Measurements from ENCODE around the gene NUTM2A.
"Not testable (repeated sequence)": the region's sequence is repeated elsewhere in the genome, so short reads cannot be mapped to it uniquely, and the experiment has no call there.

The NUTM2A gene

DNA sequence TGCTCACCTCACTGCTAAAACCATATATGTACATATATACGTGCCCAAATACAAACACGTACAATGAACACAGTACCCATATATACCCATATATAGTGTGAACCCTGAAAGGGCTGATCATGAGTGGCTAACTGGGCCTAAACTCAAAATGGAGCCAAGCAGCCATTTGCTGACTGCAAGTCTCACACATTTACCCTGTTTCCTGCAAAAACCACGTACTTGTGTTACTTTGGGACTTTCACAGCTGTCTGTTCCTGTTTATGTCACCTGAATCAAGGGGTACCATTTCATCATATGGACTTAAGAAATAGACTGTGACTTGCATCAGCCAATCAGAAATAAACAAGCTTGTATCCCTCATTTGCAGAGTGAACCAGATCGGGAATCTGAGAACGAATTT is 5.9 kb upstream of the NUTM2A start:
- DNase-seq, H3K4me1 Mint-ChIP-seq, H3K9me3 Mint-ChIP-seq, H3K36me3 Mint-ChIP-seq, H3K27ac Mint-ChIP-seq, H3K4me3 Mint-ChIP-seq, H3K27me3 Mint-ChIP-seq, CTCF ChIA-PET: not testable (repeated sequence)

DNA sequence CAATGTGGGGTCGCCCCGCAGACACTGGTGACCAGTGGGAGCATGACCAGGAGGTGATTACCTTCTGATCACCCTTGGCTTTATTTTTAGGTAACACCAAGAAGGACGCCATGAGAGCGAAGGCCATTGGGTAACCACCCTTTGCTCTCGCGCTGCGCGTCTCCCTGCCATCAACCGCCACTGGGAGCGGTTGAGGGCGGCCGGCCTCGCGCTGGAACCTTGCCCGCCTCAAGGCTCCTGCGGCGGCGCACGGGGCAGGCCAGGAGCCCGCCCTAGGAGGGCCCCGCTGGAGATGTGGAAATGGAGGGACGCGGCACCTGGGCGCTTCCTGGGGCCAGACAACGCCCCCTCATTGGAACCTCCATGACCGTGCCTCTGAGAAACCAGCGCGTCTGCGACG is 2.5 kb upstream of the NUTM2A start:
- H3K4me1 Mint-ChIP-seq, H3K4me3 Mint-ChIP-seq, H3K27ac Mint-ChIP-seq, H3K36me3 Mint-ChIP-seq, H3K27me3 Mint-ChIP-seq, CTCF ChIA-PET, H3K9me3 Mint-ChIP-seq, DNase-seq: not testable (repeated sequence)

DNA sequence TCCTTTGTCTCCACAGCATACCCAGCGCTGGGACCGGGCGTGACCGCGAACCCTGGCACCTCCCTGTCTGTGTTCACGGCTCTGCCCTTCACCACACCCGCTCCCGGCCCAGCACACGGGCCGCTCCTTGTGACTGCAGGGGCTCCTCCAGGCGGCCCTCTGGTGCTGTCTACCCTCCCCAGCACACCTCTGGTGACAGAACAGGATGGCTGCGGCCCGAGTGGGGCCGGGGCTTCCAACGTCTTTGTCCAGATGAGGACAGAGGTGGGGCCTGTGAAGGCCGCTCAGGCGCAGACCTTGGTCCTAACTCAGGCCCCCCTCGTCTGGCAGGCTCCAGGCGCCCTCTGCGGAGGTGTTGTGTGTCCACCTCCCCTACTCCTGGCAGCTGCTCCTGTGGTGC is 3.0 kb downstream of the NUTM2A start:
- DNase-seq, H3K27me3 Mint-ChIP-seq, H3K4me3 Mint-ChIP-seq, H3K36me3 Mint-ChIP-seq, CTCF ChIA-PET, H3K4me1 Mint-ChIP-seq, H3K9me3 Mint-ChIP-seq, H3K27ac Mint-ChIP-seq: not testable (repeated sequence)

DNA sequence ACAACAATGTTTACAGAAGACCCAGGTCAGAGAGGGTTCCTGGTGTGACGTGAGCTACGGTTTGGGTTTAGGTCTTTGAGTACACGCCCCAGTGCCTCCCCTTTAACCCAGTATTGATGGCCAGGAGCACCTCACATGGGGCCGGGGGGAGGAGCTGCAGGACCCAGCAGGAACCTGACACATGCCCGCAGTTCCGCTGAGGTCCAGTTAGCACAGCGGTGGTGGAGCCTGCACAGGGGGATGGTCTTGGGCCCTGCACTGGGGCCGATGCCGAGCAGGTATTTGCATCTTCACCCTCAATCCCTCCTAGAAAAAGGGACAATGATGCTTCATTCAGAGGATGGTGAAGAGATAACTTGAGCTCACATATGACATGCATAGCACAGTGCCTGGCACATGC is 4.0 kb downstream of the NUTM2A start:
- H3K4me3 Mint-ChIP-seq, DNase-seq, CTCF ChIA-PET, H3K4me1 Mint-ChIP-seq, H3K36me3 Mint-ChIP-seq, H3K27me3 Mint-ChIP-seq, H3K27ac Mint-ChIP-seq, H3K9me3 Mint-ChIP-seq: not testable (repeated sequence)

DNA sequence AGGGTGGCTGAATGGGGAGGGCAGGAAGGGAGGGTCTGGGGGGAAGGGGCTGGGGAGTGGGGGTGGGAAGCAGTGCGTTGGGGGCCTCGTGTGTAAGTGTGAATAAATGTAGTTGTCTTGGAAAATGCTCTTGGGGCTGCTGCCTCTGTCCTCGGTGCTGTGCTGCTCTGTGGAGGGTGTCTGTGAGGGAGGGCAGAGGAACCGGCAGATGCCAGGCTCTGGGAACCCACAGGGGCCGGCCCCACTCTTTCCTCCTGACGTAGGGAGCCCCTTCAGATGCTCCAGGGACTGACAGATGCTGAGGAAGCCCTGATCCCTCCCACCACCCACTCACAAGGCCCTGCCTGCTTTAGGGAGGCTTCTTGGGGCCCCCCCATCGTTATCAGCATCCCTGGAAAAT is 9.6 kb downstream of the NUTM2A start:
- not testable (repeated sequence) for H3K9me3 Mint-ChIP-seq

DNA sequence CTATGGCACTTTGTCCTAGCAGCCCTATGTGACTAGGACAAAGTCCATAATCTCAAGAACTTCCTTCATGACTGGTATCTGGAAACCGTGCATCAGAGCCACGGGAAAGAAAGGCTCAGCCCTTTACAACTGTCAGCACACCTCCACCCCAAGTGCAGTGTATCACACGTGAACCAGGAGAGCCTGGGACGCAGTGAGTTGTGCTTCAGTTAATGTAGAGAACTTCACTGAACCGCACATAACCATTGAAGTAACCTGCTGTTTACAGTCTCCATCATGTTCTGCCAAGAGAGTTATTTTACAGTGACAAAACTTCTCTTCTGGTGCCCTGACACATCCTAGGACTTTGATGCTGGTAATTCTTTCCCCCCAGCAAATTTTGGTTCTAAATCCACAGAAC is 12.0 kb downstream of the NUTM2A start:
- H3K9me3 Mint-ChIP-seq, H3K4me3 Mint-ChIP-seq, H3K4me1 Mint-ChIP-seq, CTCF ChIA-PET, H3K27ac Mint-ChIP-seq, DNase-seq, H3K36me3 Mint-ChIP-seq, H3K27me3 Mint-ChIP-seq: not testable (repeated sequence)

More for the DNA sequence above, 9.6 kb downstream of the NUTM2A start:
- CTCF ChIA-PET, H3K27ac Mint-ChIP-seq, H3K27me3 Mint-ChIP-seq, DNase-seq, H3K4me1 Mint-ChIP-seq, H3K36me3 Mint-ChIP-seq, H3K4me3 Mint-ChIP-seq: not testable (repeated sequence)

DNA sequence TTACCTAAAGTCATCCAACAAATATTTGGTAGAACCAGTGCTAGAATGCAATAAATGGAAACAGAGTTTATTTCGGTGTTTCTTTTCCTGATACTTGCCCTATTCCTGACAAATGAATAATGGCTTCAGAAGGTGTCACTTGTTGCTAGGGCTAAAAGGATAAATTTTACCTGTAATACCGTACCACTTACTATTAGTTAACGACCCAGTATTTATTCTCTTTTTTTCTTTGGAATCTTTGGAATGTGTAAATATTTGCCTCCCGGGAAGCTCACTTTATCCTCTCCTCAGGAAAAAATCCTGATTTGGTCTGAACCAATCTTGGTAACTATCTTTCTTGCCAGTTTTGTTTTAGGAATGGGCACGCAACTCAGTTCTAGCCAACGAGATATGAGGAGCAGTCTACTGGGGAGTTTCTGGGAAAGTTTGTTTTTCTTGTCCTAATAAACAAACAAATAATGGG is 14.1 kb downstream of the NUTM2A start:
- H3K4me3 Mint-ChIP-seq, CTCF ChIA-PET, H3K36me3 Mint-ChIP-seq, H3K27ac Mint-ChIP-seq, H3K4me1 Mint-ChIP-seq, H3K27me3 Mint-ChIP-seq, DNase-seq, H3K9me3 Mint-ChIP-seq: not testable (repeated sequence)

DNA sequence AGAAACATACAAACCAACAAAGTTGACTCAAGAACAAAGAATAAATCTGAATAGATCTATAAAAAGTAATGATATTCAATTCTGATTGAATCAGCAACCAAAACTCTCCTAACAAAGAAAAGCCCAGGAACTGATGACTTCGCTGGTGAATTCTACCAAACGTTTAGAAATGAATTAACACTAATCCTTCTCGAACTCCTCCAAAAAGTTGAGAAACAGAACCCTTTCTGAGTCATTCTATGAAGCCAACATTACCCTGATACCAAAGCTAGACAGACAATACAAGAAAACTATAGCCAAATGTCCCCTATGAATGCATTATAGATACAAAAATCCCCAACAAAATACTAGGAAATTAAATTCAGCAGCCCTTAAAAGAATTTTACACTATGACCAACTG is 16.9 kb downstream of the NUTM2A start:
- H3K36me3 Mint-ChIP-seq, H3K9me3 Mint-ChIP-seq, H3K4me3 Mint-ChIP-seq, CTCF ChIA-PET, H3K27me3 Mint-ChIP-seq, DNase-seq, H3K27ac Mint-ChIP-seq, H3K4me1 Mint-ChIP-seq: not testable (repeated sequence)

DNA sequence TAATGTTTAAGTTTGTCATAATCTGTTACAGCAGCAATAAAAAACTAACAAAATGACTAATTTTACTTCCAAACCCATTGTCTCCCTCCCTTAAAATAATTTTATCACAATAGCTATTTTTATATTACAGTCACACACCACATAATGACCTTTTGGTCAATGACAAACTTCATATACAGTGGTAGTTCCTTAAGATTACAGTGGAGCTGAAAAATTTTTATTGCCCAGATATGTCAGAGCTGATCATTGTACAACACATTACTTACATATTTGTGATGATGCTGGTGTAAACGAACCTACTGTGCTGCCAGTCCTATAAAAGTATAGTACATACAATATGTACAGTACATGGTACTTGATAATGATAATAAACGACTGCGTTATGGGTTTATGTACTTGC is 22.1 kb downstream of the NUTM2A start:
- H3K36me3 Mint-ChIP-seq, H3K27ac Mint-ChIP-seq, H3K4me1 Mint-ChIP-seq, H3K27me3 Mint-ChIP-seq, DNase-seq, H3K4me3 Mint-ChIP-seq, H3K9me3 Mint-ChIP-seq, CTCF ChIA-PET: not testable (repeated sequence)

DNA sequence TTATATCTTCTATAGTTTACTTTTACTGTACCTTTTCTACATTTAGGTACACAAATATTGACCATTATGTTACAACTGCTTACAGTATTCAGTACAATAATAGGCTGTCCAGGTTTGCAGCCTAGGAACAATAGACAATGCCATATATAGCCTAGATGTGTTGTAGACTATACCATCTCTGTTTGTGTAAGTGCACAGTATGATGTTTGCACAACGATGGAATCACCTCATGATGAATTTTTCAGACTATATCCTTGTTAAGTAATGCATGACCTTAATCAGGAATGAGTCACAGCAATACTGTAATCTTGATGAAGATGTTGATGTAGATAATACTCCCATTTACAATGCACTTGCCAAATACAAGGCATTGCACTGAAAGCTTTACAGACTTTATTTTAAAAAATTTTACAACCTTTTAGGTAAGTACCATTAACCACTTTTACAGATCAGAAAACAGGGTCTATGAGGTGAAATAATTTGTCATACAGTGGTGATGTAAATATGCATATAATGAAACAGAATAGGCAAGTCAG is 23.6 kb downstream of the NUTM2A start:
- H3K36me3 Mint-ChIP-seq, H3K9me3 Mint-ChIP-seq, DNase-seq, H3K27ac Mint-ChIP-seq, H3K4me1 Mint-ChIP-seq, H3K27me3 Mint-ChIP-seq, CTCF ChIA-PET, H3K4me3 Mint-ChIP-seq: not testable (repeated sequence)

DNA sequence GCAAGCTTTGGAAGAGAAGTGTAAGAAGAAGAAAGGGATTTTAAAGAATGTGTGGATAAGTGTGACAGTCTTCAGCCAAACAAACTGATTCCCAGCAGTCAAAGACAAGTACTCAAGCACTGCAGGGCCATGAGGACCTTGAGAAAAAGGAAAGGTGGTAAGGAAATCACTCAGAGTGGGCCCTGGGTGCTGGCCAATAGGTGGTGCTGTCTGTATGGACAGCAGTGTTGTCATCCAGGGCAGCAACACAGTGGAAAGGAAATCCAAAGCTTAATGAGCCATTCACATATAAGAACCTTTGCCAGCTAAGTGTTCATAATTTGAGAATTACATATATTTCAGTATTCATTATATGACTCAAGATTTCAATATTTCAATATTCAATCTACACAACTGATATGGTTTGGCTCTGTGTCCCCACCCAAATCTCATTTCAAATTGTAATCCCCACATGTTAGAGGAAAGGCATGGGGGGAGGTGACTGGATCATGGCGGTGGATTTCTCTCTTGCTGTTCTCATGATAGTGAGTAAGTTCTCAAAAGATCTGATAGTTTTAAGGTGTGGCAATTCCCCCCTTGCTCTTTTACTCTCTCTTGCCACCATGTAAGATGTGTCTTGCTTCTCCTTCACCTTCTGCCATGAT is 55.6 kb downstream of the NUTM2A start:
- H3K36me3 Mint-ChIP-seq, H3K27ac Mint-ChIP-seq, H3K27me3 Mint-ChIP-seq, CTCF ChIA-PET, H3K4me1 Mint-ChIP-seq, DNase-seq, H3K4me3 Mint-ChIP-seq, H3K9me3 Mint-ChIP-seq: not testable (repeated sequence)

Data from activated naive CD4-positive, alpha-beta T cell treated with anti-CD3 and anti-CD28 coated beads, Interleukin-2, amount 10 ng/mL, durations not matched to agents 7 days and 5 days (primary cell).